ENCODE measurements around the gene FLT3.
"Not testable (repeated sequence)": the region's sequence is repeated elsewhere in the genome, so short reads cannot be mapped to it uniquely, and the experiment has no call there.

FLT3 gene

GRCh38 chr13:28099396-28100149 lies 803 bp downstream of the FLT3 start:
- no peak for DNase-seq

DNA sequence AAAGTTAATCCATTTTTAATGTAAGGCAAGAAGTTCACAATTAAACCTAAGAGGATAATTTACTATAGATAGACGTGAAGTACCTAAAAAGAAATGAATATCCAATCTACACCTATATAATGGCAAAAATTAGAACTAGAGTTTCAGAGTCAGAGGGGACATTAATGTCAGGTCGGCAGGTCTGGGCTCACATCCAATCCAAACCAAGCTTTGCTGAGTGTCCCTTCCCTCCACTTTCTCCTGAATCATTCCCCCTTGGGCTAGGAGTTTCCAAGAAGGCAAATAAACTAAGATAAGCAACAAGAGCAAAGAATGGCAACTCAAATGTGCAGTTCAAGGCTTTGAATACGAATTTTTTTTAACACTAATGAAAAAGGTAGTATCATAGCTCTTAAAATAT lies 2.9 kb downstream of the FLT3 start:
- no peak for DNase-seq

GRCh38 chr13:28094306-28094705 lies 6.1 kb downstream of the FLT3 start:
- no peak for DNase-seq

DNA sequence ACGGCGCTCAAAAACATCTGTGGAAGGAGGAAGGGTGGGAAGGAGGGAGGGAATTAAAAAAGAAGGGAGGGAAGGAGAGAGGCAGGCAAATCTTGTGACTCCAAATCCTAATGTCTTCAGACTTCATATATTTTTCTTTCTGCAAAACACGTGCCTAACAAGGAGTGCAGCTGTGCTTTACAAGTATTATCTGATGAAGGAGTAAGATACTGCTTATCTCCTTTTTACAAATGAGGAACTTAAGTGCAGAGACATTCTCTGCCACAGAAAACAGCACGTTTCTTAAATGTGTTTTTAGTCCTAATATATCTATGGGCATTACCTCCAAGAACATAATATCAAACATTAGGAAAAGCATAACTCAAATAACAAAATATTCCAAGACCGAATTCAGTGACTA lies 6.5 kb downstream of the FLT3 start:
- no peak for DNase-seq

DNA sequence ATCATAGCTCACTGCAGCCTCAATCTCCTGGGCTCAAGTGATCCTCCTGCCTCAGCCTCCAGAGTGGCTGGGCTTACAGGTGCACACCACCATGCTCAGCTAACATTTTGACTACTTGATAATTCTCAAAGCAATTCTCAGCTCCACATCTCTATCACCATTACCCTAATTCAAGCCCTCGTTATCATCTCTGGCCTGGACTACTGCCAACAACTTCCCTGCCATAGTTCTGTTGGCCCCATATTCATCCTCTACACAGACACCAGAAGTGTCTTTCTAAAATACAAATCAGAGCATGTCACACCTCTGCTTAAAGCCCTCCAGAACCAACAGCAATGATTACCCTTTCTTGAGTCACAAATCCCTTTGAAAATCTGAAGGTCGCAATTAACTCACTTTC lies 7.9 kb downstream of the FLT3 start:
- DNase-seq: no peak

DNA sequence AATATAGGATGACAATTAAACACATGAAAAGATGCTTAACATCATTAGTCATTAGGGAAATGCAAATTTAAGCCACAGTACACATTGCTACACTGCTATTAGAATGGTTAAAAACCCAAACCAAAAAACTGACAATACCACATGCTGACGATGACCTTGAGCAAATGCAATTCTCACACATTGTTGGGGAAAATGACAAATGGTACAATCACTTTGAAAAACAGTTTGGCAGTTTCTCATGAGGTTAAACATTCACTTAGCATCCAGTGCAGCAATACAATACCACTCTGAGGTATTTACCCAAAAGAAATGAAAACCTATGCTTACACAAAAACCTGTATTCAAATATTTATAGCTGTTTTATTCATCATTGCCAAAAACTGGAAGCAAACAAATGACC lies 11.3 kb downstream of the FLT3 start:
- no peak for DNase-seq

GRCh38 chr13:28077820-28078219 lies 22.6 kb downstream of the FLT3 start:
- not testable (repeated sequence) for DNase-seq

DNA sequence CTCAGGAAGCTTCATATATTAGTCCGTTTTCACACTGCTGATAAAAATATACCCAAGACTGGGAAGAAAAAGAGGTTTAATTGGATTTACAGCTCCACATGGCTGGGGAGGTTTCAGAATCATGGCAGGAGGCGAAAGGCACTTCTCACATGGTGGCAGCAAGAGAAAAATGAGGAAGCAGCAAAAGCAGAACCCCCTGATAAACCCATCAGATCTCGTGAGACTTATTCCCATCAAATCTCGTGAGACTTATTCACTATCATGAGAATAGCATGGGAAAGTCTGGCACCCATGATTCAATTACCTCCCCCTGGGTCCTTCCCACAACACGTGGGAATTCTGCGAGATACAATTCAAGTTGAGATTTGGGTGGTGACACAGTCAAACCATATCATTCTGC lies 23.1 kb downstream of the FLT3 start:
- DNase-seq: no peak

- DNase-seq: no peak
Observed at GRCh38 chr13:28071424-28071823, 29.0 kb downstream of the FLT3 start.

- no peak for DNase-seq
Observed at GRCh38 chr13:28067491-28067890, 32.9 kb downstream of the FLT3 start.

DNA sequence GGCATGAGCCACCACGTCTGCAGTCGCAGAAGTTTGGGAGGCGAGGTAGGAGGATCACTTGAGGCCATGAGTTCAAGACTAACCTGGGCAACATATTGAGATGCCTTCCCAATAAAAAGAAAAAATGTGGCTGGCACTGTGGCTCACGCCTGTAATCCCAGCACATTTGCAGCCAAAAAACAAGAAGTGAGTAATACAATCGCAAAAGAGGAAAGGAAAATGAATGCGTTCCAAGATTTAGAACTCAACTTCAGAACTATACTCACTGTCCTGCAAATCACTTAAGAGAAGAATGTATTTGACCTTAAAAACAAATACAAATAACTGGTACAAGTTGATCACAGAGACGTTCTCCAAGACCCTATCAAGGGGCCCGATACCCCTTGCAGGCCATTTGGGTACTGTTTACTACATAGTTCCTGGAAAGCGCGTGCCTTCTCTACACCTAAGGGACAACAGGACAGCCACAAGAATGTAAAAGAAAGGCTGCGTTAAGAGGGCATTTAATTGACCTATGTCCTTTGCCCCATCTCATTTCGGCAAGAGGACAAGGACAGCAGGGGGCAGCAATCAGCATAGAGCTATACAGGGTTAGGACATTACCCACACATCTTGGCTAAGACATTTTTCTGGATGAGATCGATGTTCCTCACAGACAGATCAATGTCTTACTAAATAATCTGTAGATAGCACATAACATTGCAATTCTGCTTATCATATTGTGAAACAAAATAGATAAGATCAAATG lies 41.3 kb downstream of the FLT3 start:
- DNase-seq: peak; percentile 66

GRCh38 chr13:28056970-28057712 lies 43.2 kb downstream of the FLT3 start:
- DNase-seq: no peak

DNA sequence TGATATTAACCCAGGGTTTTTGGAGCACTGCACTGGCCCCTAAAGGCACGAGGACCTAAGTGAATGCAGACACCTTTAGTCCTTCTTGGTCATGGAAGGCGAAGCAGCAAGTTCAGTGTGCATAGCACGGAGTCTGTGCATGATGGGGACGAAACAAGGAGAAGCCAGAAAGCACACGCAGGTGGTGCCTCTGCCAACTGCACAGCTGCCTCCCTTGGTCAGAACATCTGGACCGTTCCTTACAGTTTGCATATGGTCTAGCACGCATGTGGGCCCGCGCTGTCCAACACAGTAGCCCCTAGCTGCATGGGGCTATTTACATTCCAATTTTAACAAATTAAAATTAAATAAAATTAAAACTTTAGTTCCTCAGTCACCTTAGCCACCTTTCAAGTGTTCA lies 44.0 kb downstream of the FLT3 start:
- DNase-seq: no peak

DNA sequence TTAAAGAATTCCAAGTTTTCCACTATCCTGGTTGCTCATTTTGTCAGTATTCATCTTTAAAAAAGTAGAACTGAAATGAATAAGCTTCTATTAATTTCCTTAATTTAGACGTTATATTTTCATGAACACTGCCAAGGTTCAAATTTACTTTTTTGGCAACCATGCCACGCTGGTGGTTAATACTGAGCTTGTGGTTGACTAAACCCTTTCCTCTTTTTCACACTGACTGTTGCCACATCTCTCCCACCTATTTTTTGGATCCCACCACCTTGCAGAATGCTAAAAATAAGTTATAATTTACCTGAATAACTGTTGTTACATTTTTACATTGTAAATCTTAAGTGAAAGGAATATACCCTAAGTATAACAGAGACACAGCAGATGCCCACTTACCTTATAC lies 45.0 kb downstream of the FLT3 start:
- DNase-seq: no peak

DNA sequence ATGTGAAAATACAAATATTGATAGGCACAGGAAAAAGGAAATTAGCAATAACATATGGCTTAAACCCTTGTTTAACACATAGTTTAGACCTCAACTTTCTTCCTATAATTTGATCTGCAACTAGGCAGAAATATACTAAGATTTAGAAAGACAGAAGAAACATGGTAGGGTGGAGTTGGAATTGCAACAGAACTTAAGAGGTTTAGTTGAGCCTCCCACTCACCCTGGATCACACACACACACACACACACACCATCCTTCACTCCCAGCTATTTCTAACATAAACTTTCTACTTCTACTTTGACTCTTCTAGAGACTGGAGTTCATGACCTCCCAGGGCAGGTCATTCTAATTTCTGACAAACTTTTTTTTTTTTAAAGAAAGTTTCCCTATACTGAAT lies 47.4 kb downstream of the FLT3 start:
- DNase-seq: no peak

GRCh38 chr13:28049880-28050875 lies 50.2 kb downstream of the FLT3 start:
- no peak for DNase-seq

DNA sequence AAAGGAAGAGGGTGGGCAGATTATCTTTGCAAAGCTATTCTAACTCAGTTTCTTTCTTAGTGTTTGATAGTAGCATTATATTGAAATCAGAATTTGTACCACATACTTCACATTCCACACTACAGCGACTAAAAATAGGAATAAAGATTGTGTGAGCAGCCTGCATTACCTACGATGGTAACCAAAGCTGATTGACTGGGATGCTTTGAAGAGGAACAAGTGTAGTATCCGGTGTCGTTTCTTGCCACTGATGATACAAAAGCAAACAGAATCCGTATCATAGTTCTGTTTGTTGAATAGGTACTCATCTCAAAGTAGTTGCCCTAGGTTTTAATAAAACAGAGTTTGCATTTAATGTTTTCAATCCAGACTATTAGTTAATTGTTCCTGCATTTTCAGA lies 51.2 kb downstream of the FLT3 start:
- DNase-seq: no peak

DNA sequence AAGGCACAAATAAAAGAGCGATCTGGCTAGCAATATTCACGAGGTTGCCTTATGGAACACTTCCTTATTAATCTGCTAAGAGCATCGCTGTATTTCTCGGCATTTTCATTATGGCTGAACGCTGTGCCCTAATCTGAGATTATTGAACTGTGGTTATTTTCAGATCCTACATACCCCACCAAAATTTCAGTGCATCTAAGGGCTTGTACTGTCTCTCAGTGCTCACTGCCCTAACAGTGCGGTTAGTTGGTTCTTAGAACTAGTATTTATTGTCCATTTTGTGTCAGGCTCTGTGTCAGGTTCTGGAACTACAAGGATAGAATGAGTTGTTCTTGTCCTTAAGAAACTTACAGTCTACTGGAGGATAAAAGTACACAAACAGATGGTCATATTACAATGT lies 51.6 kb downstream of the FLT3 start:
- DNase-seq: no peak

GRCh38 chr13:28047757-28048388 lies 52.5 kb downstream of the FLT3 start:
- DNase-seq: no peak

DNA sequence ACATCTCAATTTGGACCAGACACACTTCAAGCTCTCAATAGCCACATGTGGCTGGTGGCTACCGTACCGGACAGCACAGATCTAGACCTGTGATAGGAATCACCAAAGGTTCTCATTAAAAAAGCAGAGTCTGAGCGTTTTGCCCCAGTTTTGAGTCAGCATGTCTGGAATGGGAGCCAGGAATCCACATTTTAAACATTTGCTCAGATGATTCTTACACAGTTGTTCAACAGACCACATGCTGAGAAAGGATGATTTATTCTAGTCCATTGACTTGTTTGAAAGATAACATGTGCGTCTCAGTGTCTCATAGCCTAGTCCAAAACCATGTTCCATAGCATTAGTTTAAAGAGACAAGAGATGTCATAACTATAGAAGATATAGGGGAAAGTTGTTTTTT lies 53.4 kb downstream of the FLT3 start:
- no peak for DNase-seq

- no peak for DNase-seq
Observed at GRCh38 chr13:28045861-28046260, 54.5 kb downstream of the FLT3 start.

GRCh38 chr13:28044608-28045007 lies 55.8 kb downstream of the FLT3 start:
- DNase-seq: no peak

Measured in stimulated activated CD4-positive, alpha-beta T cell treated with anti-CD3 and anti-CD28 coated beads, Interleukin-15, amount 100 ng/mL, for 24 hours (primary cell).